ENCODE results near the gene TMEM240. TPM values are rescaled to one million over a fixed set of nuclear protein-coding genes. Genes with fewer than 3 reads are reported as not detected.

The TMEM240 gene
- total and polyA plus RNA-seq, 2 of the 8 experiments (the other 6 are each of a cell fraction or from before 2014, with no cell fraction given): 3.6 to 5.7 TPM

DNA sequence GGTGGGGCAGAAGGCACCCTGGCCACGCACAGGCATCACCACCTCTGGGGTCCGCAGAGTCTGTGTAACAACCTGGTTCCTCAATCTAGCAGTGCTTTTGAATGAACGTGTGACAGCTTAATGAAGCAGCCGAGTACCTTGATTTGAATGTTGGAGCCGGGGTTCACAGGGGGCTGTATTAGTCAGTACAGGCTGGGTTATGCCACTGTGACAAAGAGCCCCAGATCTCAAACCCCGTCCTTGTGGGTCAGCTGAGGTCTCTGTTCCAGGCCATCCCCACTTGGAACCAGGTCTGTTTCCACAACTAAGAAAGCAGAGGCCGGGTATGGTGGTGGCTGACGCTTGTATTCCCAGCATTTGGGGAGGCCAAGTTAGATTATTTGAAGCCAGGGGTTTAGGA lies 10.5 kb downstream of the TMEM240 start:
- H2AK5ac ChIP-seq (ENCODE audit: low read depth, low read length): no peak overlapping the region
- no peak overlapping the region for H3K18ac ChIP-seq (ENCODE audit: extremely low read depth, low read length)
- peaks cover 4 to 30% (median 10%) of the 10 kb centered on the region in 4 experiments; a peak in 4 of 8 replicates for H3K36me3 ChIP-seq (ENCODE audit: control insufficient read depth in 2 of 4, insufficient read depth in 4 of 4, low read length in 3 of 4)

More for the DNA sequence above, 10.5 kb downstream of the TMEM240 start:
- H3K79me2 ChIP-seq (ENCODE audit: control insufficient read depth in 1 of 2, insufficient read depth in 2 of 2, low read length in 2 of 2): no peaks in the 10 kb centered on the region
- no peak overlapping the region for H2BK15ac ChIP-seq (ENCODE audit: low read length)
- no peak overlapping the region for H3K4ac ChIP-seq (replicated peaks; ENCODE audit: insufficient read length, low read depth, low read length)
- H2BK120ac ChIP-seq (replicated peaks; ENCODE audit: low read depth, low read length): no peak overlapping the region
- no peak overlapping the region for H3K56ac ChIP-seq (replicated peaks; ENCODE audit: insufficient read length, low read depth, low read length)
- no peak overlapping the region for H4K91ac ChIP-seq (replicated peaks; ENCODE audit: insufficient read length, low read length)
- H3K4me1 ChIP-seq (replicated peaks in 1 of 4; ENCODE audit: control insufficient read depth in 3 of 4, insufficient read depth in 4 of 4, low read length in 3 of 4): no peaks in the 10 kb centered on the region
- H4K20me1 ChIP-seq (replicated peaks in 1 of 2; ENCODE audit: control insufficient read depth in 1 of 2, insufficient read depth in 2 of 2, low read length in 2 of 2): peaks cover 0 to 1% of the 10 kb centered on the region in 2 experiments
- H2BK20ac ChIP-seq (ENCODE audit: low read length): no peak overlapping the region
- no peak for FAIRE-seq
- no peak for TF ChIP-seq SRF (IDR thresholded peaks at IDR 0.05; ENCODE audit: low read depth, low read length)
- TF ChIP-seq CHD1 (IDR thresholded peaks at IDR 0.05; ENCODE audit: low read depth, low read length): no peak
- no peak for TF ChIP-seq RNF2 (IDR thresholded peaks at IDR 0.05; ENCODE audit: borderline replicate concordance, low read depth, low read length, missing control alignments, poor library complexity, severe bottlenecking)
- CTCF ChIA-PET (ENCODE audit: partially characterized antibody): interaction anchor here (1.5 kb wide), 1 partner anchor 25 kb away, joined by 3 read pairs; no protein-coding TSS in a partner anchor
- no peak overlapping the region for H2BK12ac ChIP-seq (ENCODE audit: low read depth, low read length)
- peaks cover 3 to 5% of the 10 kb centered on the region in 2 experiments; a peak in 1 of 4 replicates for H3K9me3 ChIP-seq (ENCODE audit: insufficient read depth in 2 of 2, low read depth in 1 of 2, low read length in 1 of 2)
- no peak overlapping the region for H3K9ac ChIP-seq (replicated peaks in 1 of 4; ENCODE audit: extremely low read depth in 1 of 4, low read depth in 3 of 4, low read length in 3 of 4)
- no peak overlapping the region for H3K4me2 ChIP-seq (ENCODE audit: insufficient read depth in 1 of 2, low read depth in 2 of 2, low read length in 2 of 2)
- no peak overlapping the region for H4K5ac ChIP-seq (ENCODE audit: insufficient read length, low read depth, low read length)
- H3K4me3 ChIP-seq (ENCODE audit: extremely low read depth in 1 of 4, insufficient read depth in 2 of 4, low read depth in 3 of 4, low read length in 4 of 4): no peak overlapping the region
- H3K27ac ChIP-seq (ENCODE audit: low read depth, low read length): no peak overlapping the region
- no peaks in the 10 kb centered on the region for H3K23me2 ChIP-seq (ENCODE audit: low read depth, low read length)
- no peak overlapping the region for H3K23ac ChIP-seq (ENCODE audit: insufficient read length)
- H3K14ac ChIP-seq (ENCODE audit: insufficient read length): no peak overlapping the region
- no peak overlapping the region for H4K8ac ChIP-seq (ENCODE audit: extremely low read depth, insufficient read depth, low read length)
- H3K79me1 ChIP-seq (ENCODE audit: low read depth, low read length): no peaks in the 10 kb centered on the region
- POLR2A ChIA-PET (ENCODE audit: partially characterized antibody): interaction anchor here (0.6 to 1.7 kb wide), 5 partner anchors 9 to 92 kb away, joined by 3 to 9 read pairs (median 4); partner anchors contain the start of gene ATAD3A
- H3K27me3 ChIP-seq (replicated peaks in 1 of 4; ENCODE audit: control insufficient read depth in 3 of 4, extremely low read depth in 1 of 4, insufficient read depth in 3 of 4, low read length in 3 of 4): no peaks in the 10 kb centered on the region
- H2AFZ ChIP-seq (ENCODE audit: low read length): no peak overlapping the region
- WGBS, 2 experiments (ENCODE audit: extremely low coverage in 1 of 2, insufficient coverage in 1 of 2, insufficient read length in 1 of 2, insufficient replicate concordance in 2 of 2, low coverage in 1 of 2, low lambda C conversion rate in 2 of 2, missing lambda C conversion rate in 1 of 2): 96% methylated on average over 8 of the region's 8 CpGs; no CpG with 5 or more reads in 1 of the 2 experiments
- H2BK5ac ChIP-seq (ENCODE audit: low read depth, low read length): no peak overlapping the region
- DNase-seq (ENCODE audit: low read depth in 1 of 2, low spot score in 2 of 2): no peak
